Progenitor cell of endocrine pancreas (in vitro differentiated cells): ENCODE measurements around the gene GDF15. TPM values are rescaled to one million over a fixed set of nuclear protein-coding genes. Genes with fewer than 3 reads are reported as not detected.
"Not testable (repeated sequence)": the region's sequence is repeated elsewhere in the genome, so short reads cannot be mapped to it uniquely, and the experiment has no call there.

Experiments
- DNase-seq: peaks from one replicate; pipeline ENCODE4 v3.0.0; 2021; ENCODE audit warnings: low spot score; ENCODE audit not compliant: unreplicated experiment
- H3K27ac Mint-ChIP-seq: 2 replicates; pipeline ENCODE4 v1.8.0; 2021; ENCODE audit warnings: mild to moderate bottlenecking, moderate library complexity, mixed read lengths
- H3K27me3 Mint-ChIP-seq: 2 replicates; pipeline ENCODE4 v1.8.0; 2021; ENCODE audit warnings: mixed read lengths
- H3K36me3 Mint-ChIP-seq: 2 replicates; pipeline ENCODE4 v1.8.0; 2022; ENCODE audit warnings: mixed read lengths; ENCODE audit not compliant: insufficient read depth
- H3K4me1 Mint-ChIP-seq: 2 replicates; pipeline ENCODE4 v1.8.0; 2021; ENCODE audit warnings: low read depth, mixed read lengths
- H3K4me3 Mint-ChIP-seq: 2 replicates; pipeline ENCODE4 v1.8.0; 2021; ENCODE audit warnings: low read depth, mild to moderate bottlenecking, moderate library complexity, mixed read lengths
- H3K9me3 Mint-ChIP-seq: 2 replicates; pipeline ENCODE4 v1.8.0; 2021; ENCODE audit warnings: low read depth, mixed read lengths
- total RNA-seq: library from RNA; stranded (reverse); gene quantifications from 2 replicates; pipeline ENCODE4 v1.2.1, GENCODE V29; 2021
- TF ChIP-seq, protein P1 (sequence below): fragments of 200-600 bp; sonication (generic); IDR thresholded peaks from one replicate; pipeline ENCODE4 v1.5.0; 2021; ENCODE audit warnings: antibody characterized with exemption, mild to moderate bottlenecking; ENCODE audit not compliant: unreplicated experiment

Gene GDF15
- total RNA-seq, 1 donor from 2014 or later, result 10.5 TPM

DNA sequence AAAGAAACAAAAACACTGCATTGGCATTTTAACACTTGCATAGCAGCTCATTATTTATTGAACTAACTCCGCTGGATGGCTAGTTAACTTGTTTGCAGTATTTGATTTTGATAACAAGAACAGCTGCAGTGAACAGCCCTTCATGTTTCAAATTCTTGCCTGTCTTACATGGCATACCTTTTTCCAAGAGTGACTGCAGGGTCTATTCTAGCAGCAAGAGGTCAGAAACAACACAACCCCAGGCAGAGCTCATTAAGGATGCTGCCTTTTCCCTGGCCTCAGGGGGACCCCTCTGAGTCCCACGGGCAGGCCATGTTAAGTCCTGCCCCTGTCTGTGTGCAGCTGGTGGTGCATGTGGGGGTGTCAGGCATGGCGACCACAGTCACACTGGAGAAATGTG lies 28.9 kb upstream of the GDF15 start:
- DNase-seq, result no peak
- Mint-ChIP-seq H3K4me3 (no peak overlapping the region), H3K27ac (no peak overlapping the region), H3K4me1 (no peaks in the 10 kb centered on the region), H3K9me3 (no peaks in the 10 kb centered on the region), H3K27me3 (no peaks in the 10 kb centered on the region), H3K36me3 (peaks cover 40% of the 10 kb centered on the region)
- TF ChIP-seq, protein P1, sequence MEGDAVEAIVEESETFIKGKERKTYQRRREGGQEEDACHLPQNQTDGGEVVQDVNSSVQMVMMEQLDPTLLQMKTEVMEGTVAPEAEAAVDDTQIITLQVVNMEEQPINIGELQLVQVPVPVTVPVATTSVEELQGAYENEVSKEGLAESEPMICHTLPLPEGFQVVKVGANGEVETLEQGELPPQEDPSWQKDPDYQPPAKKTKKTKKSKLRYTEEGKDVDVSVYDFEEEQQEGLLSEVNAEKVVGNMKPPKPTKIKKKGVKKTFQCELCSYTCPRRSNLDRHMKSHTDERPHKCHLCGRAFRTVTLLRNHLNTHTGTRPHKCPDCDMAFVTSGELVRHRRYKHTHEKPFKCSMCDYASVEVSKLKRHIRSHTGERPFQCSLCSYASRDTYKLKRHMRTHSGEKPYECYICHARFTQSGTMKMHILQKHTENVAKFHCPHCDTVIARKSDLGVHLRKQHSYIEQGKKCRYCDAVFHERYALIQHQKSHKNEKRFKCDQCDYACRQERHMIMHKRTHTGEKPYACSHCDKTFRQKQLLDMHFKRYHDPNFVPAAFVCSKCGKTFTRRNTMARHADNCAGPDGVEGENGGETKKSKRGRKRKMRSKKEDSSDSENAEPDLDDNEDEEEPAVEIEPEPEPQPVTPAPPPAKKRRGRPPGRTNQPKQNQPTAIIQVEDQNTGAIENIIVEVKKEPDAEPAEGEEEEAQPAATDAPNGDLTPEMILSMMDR, result no peak

DNA sequence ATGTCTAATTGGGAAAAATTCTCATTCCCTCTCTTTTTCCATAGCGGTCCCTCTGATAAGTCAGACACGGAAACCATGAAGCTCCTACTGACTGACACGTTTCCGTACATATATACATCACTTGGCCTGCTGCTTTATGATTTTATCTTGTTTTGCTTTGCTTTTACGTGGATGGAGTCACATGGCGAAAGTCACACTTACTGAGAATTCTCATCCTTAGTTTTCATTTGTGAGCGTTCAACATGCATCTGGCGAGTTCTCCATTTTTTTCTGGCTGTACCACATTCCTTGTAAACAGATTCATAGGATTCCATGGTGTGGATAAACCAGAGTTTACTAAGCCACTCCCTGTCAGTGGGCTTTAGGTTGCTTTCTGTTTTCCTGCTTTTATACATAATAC lies 24.3 kb upstream of the GDF15 start:
- H3K4me1 Mint-ChIP-seq, result peaks cover 5% of the 10 kb centered on the region
- no peak for DNase-seq
- TF ChIP-seq, protein P1, result no peak
- no peak overlapping the region for H3K4me3 Mint-ChIP-seq
- no peak overlapping the region for H3K27ac Mint-ChIP-seq
- no peaks in the 10 kb centered on the region for H3K9me3 Mint-ChIP-seq
- H3K27me3 Mint-ChIP-seq, result no peaks in the 10 kb centered on the region
- H3K36me3 Mint-ChIP-seq, result peaks cover 43% of the 10 kb centered on the region

DNA sequence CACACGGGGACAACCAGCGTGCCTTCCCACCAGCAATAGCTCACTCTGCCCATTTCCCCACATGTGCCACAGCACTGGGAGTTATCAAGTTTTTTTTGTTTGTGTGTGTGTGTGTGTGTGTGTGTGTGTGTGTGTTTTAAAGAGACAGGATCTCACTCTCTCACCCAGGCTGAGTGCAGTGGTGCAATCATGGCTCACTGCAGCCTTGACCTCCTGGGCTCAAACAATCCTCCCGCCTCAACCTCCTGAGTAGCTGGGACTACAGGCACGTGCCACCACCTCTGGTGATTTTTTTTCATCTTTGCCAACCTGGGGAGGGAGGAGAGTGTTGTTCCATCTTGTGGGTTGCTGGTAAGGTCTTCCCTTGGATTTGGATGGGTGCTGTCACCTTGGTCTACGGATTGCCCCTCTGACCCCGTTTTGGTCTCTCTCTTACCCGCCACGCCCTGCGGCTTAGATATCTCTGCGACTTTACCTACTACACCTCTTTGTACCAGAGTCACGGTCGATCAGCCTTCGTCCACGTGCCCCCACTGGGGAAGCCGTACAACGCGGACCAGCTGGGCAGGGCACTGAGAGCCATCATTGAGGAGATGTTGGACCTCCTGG lies 22.9 kb upstream of the GDF15 start:
- H3K4me3 Mint-ChIP-seq, result no peak overlapping the region
- H3K9me3 Mint-ChIP-seq, result no peaks in the 10 kb centered on the region
- TF ChIP-seq, protein P1, result no peak
- H3K27me3 Mint-ChIP-seq, result no peaks in the 10 kb centered on the region
- H3K27ac Mint-ChIP-seq, result peak overlapping the region; percentile 45
- no peak for DNase-seq
- H3K4me1 Mint-ChIP-seq, result peaks cover 5% of the 10 kb centered on the region
- peaks cover 33% of the 10 kb centered on the region for H3K36me3 Mint-ChIP-seq

DNA sequence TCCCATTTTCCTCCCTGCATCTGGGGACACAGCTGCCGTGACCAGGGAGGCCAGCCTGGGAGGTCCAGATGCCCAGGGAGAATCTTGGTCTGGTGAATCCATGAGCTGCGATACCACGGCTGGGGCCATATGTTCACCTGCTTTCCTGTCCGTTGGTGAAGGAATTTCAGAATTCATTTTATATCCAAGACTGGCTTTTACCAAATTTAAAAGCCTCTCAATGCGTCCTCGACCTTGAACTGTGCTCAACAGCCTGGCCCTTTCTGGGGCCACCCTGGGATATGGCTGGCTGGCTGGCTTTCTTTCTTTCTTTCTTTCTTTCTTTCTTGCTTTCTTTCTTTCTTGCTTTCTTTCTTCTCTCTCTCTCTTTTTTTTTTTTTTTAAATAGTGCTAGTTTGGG lies 22.2 kb upstream of the GDF15 start:
- Mint-ChIP-seq H3K27me3 (no peaks in the 10 kb centered on the region), H3K9me3 (no peaks in the 10 kb centered on the region), H3K27ac (peak overlapping the region; percentile 49), H3K36me3 (peaks cover 28% of the 10 kb centered on the region), H3K4me1 (peaks cover 5% of the 10 kb centered on the region), H3K4me3 (no peak overlapping the region)
- TF ChIP-seq, protein P1, result no peak
- DNase-seq, result no peak

DNA sequence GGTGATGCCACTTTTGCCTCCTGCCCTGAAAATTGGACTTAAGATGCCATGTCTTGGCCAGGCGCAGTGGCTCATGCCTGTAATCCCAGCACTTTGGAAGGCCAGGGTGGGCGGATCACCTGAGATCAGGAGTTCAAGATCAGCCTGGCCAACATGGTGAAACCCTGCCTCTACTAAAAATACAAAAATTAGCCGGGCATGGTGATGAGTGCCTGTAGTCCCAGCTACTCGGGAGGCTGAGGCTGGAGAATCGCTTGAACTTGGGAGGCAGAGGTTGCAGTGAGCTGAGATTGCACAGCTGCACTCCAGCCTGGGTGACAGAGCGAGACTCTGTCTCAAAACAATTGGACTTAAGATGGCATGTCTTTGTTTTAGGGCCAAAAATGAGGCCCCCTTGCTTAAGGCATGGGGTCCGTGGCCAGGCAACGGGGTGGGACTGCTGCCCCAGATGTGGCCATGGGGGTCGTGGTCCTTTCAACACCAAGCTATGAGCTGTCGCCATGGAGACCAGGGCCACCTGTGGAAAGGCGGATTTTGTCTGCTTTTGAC lies 21.6 kb upstream of the GDF15 start:
- H3K27me3 Mint-ChIP-seq, DNase-seq, H3K9me3 Mint-ChIP-seq, H3K4me3 Mint-ChIP-seq, H3K4me1 Mint-ChIP-seq: not testable (repeated sequence)
- peak overlapping the region; percentile 84 for H3K27ac Mint-ChIP-seq
- H3K36me3 Mint-ChIP-seq, result peaks cover 26% of the 10 kb centered on the region
